K562 (cell line): ENCODE results near the gene TSC22D1. TPM values are rescaled to one million over a fixed set of nuclear protein-coding genes. Genes with fewer than 3 reads are reported as not detected.

ENCODE experiments used
- ATAC-seq: fragments of 200-7000 bp; cut with Tn5 transposase; 3 replicates; pipeline ENCODE4 v1.9.1; 2020; ENCODE audit warnings: moderate library complexity
- BruUV-seq: library from RNA; stranded (reverse); fragments of 400-500 nt; replicated peaks from 2 replicates; lab custom pipeline; 2021; lab: Mats Ljungman, UMichigan
- CTCF ChIA-PET: fragments of 300-600 bp; formaldehyde crosslinking; extraction: SDS; loops from one replicate; lab custom pipeline; 2021; ENCODE audit warnings: low intra/inter-chr PET ratio; lab: Yijun Ruan, JAX
- POLR2A ChIA-PET: fragments of 300-600, 350-650 bp; sonication (Branson Sonifier 250); formaldehyde crosslinking; extraction: SDS; loops from one replicate; lab custom pipeline; 2021; ENCODE audit warnings: antibody characterized with exemption, inconsistent platforms; lab: Yijun Ruan, JAX
- DNase-seq, 4 experiments: peaks; one replicate each; pipeline versions ENCODE4 v3.0.0 to v3.0.0-alpha.2; 2011 to 2018; ENCODE audit warnings: low spot score in 3 of 4, mixed read lengths in 3 of 4; ENCODE audit errors: extremely low read depth in 1 of 4
- FAIRE-seq: peaks from 2 replicates; lab custom pipeline; 2011; peaks lifted over from hg19 to GRCh38; lab: Jason Lieb, UNC
- H2AFZ ChIP-seq: 2 replicates; pipeline ENCODE4 v1.6.0; 2011; ENCODE audit warnings: low read depth, low read length, control low read depth, inconsistent platforms
- H3K27ac ChIP-seq: fragments of 200-600 bp; 3 replicates; pipeline ENCODE4 v1.8.0; 2011; ENCODE audit warnings: low read depth, mild to moderate bottlenecking, control low read depth, inconsistent platforms, low read length, moderate library complexity, mixed read lengths; ENCODE audit errors: extremely low read depth
- H3K27me3 ChIP-seq, 2 experiments: fragments of 300-600 bp in 1 of 2; 2 replicates in 1 of 2; 3 replicates in 1 of 2; pipeline versions ENCODE4 v1.6.0 to v1.8.0; 2011; ENCODE audit warnings: inconsistent platforms in 2 of 2, low read length in 2 of 2, mild to moderate bottlenecking in 1 of 2, mixed read lengths in 1 of 2, moderate library complexity in 1 of 2; ENCODE audit not compliant: control insufficient read depth in 2 of 2, insufficient read depth in 2 of 2
- H3K36me3 ChIP-seq: fragments of 300-600 bp; 3 replicates; pipeline ENCODE4 v1.8.0; 2011; ENCODE audit warnings: mild to moderate bottlenecking, low read length, inconsistent platforms; ENCODE audit not compliant: control insufficient read depth, insufficient read depth
- H3K4me1 ChIP-seq, 2 experiments: fragments of 200-600 bp in 1 of 2; replicated peaks in 1 of 2; 2 replicates in 1 of 2; 3 replicates in 1 of 2; pipeline versions ENCODE4 v1.5.1 to v1.8.0; 2011; ENCODE audit warnings: inconsistent platforms in 2 of 2, low read length in 2 of 2, mild to moderate bottlenecking in 1 of 2, mixed read lengths in 1 of 2, moderate library complexity in 1 of 2; ENCODE audit not compliant: control insufficient read depth in 2 of 2, insufficient read depth in 2 of 2
- H3K4me2 ChIP-seq: 2 replicates; pipeline ENCODE4 v1.6.1; 2011; ENCODE audit warnings: low read length, control low read depth, inconsistent platforms, mixed read lengths; ENCODE audit not compliant: insufficient read depth
- H3K4me3 ChIP-seq: fragments of 200-600 bp; sonication (generic), shearing (Covaris generic); 2 replicates; pipeline ENCODE4 v1.5.1; 2016; ENCODE audit warnings: control low read depth, inconsistent platforms
- H3K79me2 ChIP-seq: fragments of 200-600 bp; 3 replicates; pipeline ENCODE4 v1.8.0; 2011; ENCODE audit warnings: low read length, inconsistent platforms; ENCODE audit not compliant: control insufficient read depth, insufficient read depth
- H3K9ac ChIP-seq, 2 experiments: 2 replicates each; pipeline versions ENCODE4 v1.6.0 to v1.6.1; 2011; ENCODE audit warnings: low read depth in 2 of 2, low read length in 2 of 2, control low read depth in 1 of 2, inconsistent platforms in 1 of 2, mild to moderate bottlenecking in 1 of 2, mixed read lengths in 1 of 2; ENCODE audit not compliant: insufficient read depth in 1 of 2
- H3K9me1 ChIP-seq: one replicate; pipeline ENCODE4 v1.6.0; 2011; ENCODE audit warnings: inconsistent platforms, mild to moderate bottlenecking, low read length, moderate library complexity; ENCODE audit not compliant: control insufficient read depth, insufficient read depth
- H3K9me3 ChIP-seq: replicated peaks from 2 replicates; pipeline ENCODE4 v1.5.1; 2011; ENCODE audit warnings: low read depth, low read length, inconsistent platforms; ENCODE audit not compliant: control insufficient read depth, insufficient read depth
- H4K20me1 ChIP-seq: replicated peaks from 2 replicates; pipeline ENCODE4 v1.6.1; 2011; ENCODE audit warnings: low read length, inconsistent platforms, mixed read lengths; ENCODE audit not compliant: control insufficient read depth, insufficient read depth
- CREBBP ChIP-seq: IDR thresholded peaks from one replicate; pipeline ENCODE4 v1.6.1; 2012; ENCODE audit warnings: low read depth, mild to moderate bottlenecking, control low read depth, inconsistent platforms, low read length
- FOXJ3 ChIP-seq: sonication (generic); formaldehyde crosslinking; IDR thresholded peaks from 2 replicates; pipeline ENCODE4 v1.4.0; 2020; ENCODE audit warnings: mild to moderate bottlenecking, missing genetic modification reagents
- TSHZ1 ChIP-seq: fragments of 250-450 bp; sonication (Bioruptor Pico); IDR thresholded peaks from 2 replicates; pipeline ENCODE4 v1.4.0; 2020; ENCODE audit warnings: mild to moderate bottlenecking, moderate library complexity
- WGBS: fragments of 100-300 bp; shearing (Covaris generic); methylation state at CpG from one replicate; pipeline ENCODE4 v1.1.6; 2016; ENCODE audit warnings: low coverage, mixed read lengths; ENCODE audit not compliant: insufficient coverage; ENCODE audit errors: missing lambda C conversion rate; 5-methylcytosine and 5-hydroxymethylcytosine counted together
- in situ Hi-C: fragments of 300-500 bp; cut with MboI; formaldehyde crosslinking; loops from 4 replicates; pipeline ENCODE4 v1.15.0; 2018; ENCODE audit warnings: inconsistent platforms, mixed read lengths
- intact Hi-C: fragments of 100-400 bp; cut with micrococcal nuclease; formaldehyde crosslinking; loops from 2 replicates; pipeline ENCODE4 v1.14.2; 2022
- polyA plus RNA-seq, 8 experiments: library from polyadenylated mRNA; depleted of rRNA in 4 of 8; stranded (reverse) in 5 of 8; unstranded in 3 of 8; fragments of >200 nt; fragmentation: Nextera tagmentation in 2 of 8; fragmentation: Illumina TruSeq in 1 of 8; extraction: Ambion mirVana in 2 of 8; extraction: Trizol in 1 of 8; gene quantifications; 2 replicates each; pipeline versions ENCODE4 v1.2.1 to v1.2.3, GENCODE V29; 2011 to 2014; ENCODE audit warnings: inconsistent platforms in 1 of 8, missing spikeins in 1 of 8
- total RNA-seq, 7 experiments: library from RNA; depleted of rRNA in 6 of 7; stranded (reverse); fragments of >200 nt in 6 of 7; fragmentation: Illumina TruSeq in 2 of 7; extraction: Trizol in 2 of 7; gene quantifications; 2 replicates each; pipeline versions ENCODE4 v1.2.1 to v1.2.3, GENCODE V29; 2011 to 2021; ENCODE audit warnings: low replicate concordance in 1 of 7
- TF ChIP-seq, protein P1 (sequence below): fragments of 250-450 bp; sonication (Bioruptor Pico); IDR thresholded peaks from 2 replicates; pipeline ENCODE4 v1.4.0; 2020

Gene TSC22D1
- total and polyA plus RNA-seq, 9 of the 15 experiments (the other 6 are each of a cell fraction or from before 2014, with no cell fraction given): 2.6 to 19.8 (median 8.4) TPM

- Histone ChIP-seq H3K9me3 (no peaks in the 10 kb centered on the region), H3K4me1 (no peaks in the 10 kb centered on the region), H3K79me2 (no peaks in the 10 kb centered on the region), H4K20me1 (no peaks in the 10 kb centered on the region), H3K27me3 (no peaks in the 10 kb centered on the region), H3K4me2 (no peak overlapping the region), H3K36me3 (no peaks in the 10 kb centered on the region), H3K4me3 (no peak overlapping the region), H3K9me1 (no peaks in the 10 kb centered on the region), H3K9ac (no peak overlapping the region), H2AFZ (no peak overlapping the region), H3K27ac (no peak overlapping the region)
- ChIA-PET POLR2A (interaction anchor here (1.1 kb wide), 1 partner anchor 33 kb away, joined by 3 read pairs; no protein-coding TSS in a partner anchor), CTCF (no interaction called here)
- BruUV-seq: no TSS peak
- no peak for TF ChIP-seq TSHZ1 (CRISPR knock-in tag)
- TF ChIP-seq, protein P1, sequence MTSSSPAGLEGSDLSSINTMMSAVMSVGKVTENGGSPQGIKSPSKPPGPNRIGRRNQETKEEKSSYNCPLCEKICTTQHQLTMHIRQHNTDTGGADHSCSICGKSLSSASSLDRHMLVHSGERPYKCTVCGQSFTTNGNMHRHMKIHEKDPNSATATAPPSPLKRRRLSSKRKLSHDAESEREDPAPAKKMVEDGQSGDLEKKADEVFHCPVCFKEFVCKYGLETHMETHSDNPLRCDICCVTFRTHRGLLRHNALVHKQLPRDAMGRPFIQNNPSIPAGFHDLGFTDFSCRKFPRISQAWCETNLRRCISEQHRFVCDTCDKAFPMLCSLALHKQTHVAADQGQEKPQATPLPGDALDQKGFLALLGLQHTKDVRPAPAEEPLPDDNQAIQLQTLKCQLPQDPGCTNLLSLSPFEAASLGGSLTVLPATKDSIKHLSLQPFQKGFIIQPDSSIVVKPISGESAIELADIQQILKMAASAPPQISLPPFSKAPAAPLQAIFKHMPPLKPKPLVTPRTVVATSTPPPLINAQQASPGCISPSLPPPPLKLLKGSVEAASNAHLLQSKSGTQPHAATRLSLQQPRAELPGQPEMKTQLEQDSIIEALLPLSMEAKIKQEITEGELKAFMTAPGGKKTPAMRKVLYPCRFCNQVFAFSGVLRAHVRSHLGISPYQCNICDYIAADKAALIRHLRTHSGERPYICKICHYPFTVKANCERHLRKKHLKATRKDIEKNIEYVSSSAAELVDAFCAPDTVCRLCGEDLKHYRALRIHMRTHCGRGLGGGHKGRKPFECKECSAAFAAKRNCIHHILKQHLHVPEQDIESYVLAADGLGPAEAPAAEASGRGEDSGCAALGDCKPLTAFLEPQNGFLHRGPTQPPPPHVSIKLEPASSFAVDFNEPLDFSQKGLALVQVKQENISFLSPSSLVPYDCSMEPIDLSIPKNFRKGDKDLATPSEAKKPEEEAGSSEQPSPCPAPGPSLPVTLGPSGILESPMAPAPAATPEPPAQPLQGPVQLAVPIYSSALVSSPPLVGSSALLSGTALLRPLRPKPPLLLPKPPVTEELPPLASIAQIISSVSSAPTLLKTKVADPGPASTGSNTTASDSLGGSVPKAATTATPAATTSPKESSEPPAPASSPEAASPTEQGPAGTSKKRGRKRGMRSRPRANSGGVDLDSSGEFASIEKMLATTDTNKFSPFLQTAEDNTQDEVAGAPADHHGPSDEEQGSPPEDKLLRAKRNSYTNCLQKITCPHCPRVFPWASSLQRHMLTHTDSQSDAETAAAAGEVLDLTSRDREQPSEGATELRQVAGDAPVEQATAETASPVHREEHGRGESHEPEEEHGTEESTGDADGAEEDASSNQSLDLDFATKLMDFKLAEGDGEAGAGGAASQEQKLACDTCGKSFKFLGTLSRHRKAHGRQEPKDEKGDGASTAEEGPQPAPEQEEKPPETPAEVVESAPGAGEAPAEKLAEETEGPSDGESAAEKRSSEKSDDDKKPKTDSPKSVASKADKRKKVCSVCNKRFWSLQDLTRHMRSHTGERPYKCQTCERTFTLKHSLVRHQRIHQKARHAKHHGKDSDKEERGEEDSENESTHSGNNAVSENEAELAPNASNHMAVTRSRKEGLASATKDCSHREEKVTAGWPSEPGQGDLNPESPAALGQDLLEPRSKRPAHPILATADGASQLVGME (CRISPR knock-in tag): no peak
- TF ChIP-seq CREBBP: no peak
- TF ChIP-seq FOXJ3: no peak
- ATAC-seq: no peak
- DNase-seq: no peak
- intact Hi-C loops: no loop called here
- 67% methylated on average over 1 of the region's 4 CpGs for WGBS
- in situ Hi-C loops: no loop called here
- FAIRE-seq: no peak
Observed at GRCh38 chr13:44549476-44549875, 26.7 kb downstream of the TSC22D1 start.
